Stimulated activated naive CD4-positive, alpha-beta T cell treated with Interleukin-2 at 50 U/mL for 16 hours (primary cell): ENCODE data around the gene SLC36A1.

Experiments
- DNase-seq: peaks from one replicate; lab custom pipeline; 2025; lab: John Stamatoyannopoulos, UW

The SLC36A1 gene

DNA sequence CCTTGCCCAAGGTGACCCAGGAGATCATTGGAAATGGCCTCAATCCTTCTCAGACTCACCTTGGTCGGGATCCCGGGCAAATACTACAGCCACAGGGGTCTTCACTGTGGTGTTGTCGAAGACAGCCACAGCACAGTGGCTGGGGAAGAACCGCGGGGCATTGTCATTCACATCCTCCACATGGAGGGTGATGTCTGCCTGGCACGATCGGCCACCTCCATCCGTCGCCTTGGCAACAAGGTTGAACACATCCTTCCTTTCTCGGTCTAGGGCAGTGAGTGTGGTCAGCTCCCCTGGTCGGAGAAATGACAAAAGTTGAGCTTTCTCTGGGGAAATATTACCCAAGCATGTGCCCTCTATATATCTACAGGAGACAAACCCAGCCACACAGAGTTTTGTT is 86.9 kb downstream of the SLC36A1 start:
- DNase-seq = no peak

DNA sequence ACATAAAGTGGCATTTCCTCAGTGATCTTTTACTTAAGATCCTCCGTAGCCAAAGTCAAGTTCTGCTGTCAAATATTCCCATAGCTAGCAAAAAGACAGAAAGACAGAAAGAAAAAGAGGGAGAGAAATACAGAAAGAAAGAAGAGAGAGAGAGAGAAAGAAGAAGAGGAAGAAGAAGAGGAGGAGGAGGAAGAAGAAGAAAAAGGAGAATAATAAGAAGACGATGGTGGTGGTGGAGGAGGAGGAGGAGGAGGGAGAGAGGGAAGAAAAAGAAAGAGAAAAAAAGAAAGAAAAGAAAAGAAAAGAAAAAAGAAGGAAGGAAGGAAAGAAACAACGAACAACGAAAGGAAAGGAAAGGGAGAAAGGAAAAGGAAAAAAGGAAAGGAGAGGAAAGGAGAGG is 89.6 kb downstream of the SLC36A1 start:
- DNase-seq = no peak

DNA sequence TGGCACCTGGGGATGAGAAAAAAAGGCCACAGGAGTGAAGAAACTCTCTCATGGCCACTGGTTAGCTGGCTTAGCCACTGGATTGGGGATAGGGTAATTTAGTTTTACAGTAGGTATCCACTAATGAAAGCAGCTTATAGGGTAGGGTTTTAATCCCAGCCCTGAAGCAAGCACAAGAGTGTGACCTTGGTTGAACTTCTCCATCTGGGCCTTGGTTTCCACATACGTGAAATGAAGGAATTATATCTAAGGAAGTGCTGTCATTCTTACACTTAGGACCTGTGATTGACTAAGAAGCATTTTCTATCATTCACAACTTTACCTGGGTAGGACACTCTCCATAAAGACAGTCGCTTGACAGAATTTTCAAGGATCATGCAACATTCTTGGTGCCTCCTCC is 94.2 kb downstream of the SLC36A1 start:
- DNase-seq = no peak
